NOMO-1 (cell line): ENCODE results near the gene C1QL2.

ENCODE experiments used
- DNase-seq, 2 experiments: peaks; one replicate each; lab custom pipeline; 2025; ENCODE audit not compliant: unreplicated experiment in 2 of 2; lab: John Stamatoyannopoulos, UW

Gene C1QL2

GRCh38 chr2:119144806-119145205 lies 13.7 kb downstream of the C1QL2 start:
- DNase-seq = no peak

GRCh38 chr2:119142824-119143223 lies 15.7 kb downstream of the C1QL2 start:
- DNase-seq = no peak

GRCh38 chr2:119137502-119137901 lies 21.0 kb downstream of the C1QL2 start:
- DNase-seq = no peak

GRCh38 chr2:119136872-119137271 lies 21.7 kb downstream of the C1QL2 start:
- DNase-seq = no peak

- DNase-seq = no peak
Measured at GRCh38 chr2:119136093-119136492, 22.5 kb downstream of the C1QL2 start.

- DNase-seq = no peak
Measured at GRCh38 chr2:119134775-119135174, 23.8 kb downstream of the C1QL2 start.

GRCh38 chr2:119126650-119127049 lies 31.9 kb downstream of the C1QL2 start:
- peak in 1 of 2 experiments; percentile 3 for DNase-seq

GRCh38 chr2:119123389-119123788 lies 35.2 kb downstream of the C1QL2 start:
- DNase-seq = no peak

GRCh38 chr2:119122663-119123062 lies 35.9 kb downstream of the C1QL2 start:
- DNase-seq = no peak

- no peak for DNase-seq
Measured at GRCh38 chr2:119119999-119120756, 38.4 kb downstream of the C1QL2 start.

- no peak for DNase-seq
Measured at GRCh38 chr2:119119076-119119785, 39.3 kb downstream of the C1QL2 start.

- DNase-seq = no peak
Measured at GRCh38 chr2:119117891-119118882, 40.4 kb downstream of the C1QL2 start.

- DNase-seq = no peak
Measured at GRCh38 chr2:119117408-119117807, 41.1 kb downstream of the C1QL2 start.

- DNase-seq = no peak
Measured at GRCh38 chr2:119116411-119117295, 41.9 kb downstream of the C1QL2 start.

- DNase-seq = no peak
Measured at GRCh38 chr2:119114266-119114665, 44.3 kb downstream of the C1QL2 start.

- no peak for DNase-seq
Measured at GRCh38 chr2:119113489-119113770, 45.1 kb downstream of the C1QL2 start.

GRCh38 chr2:119112770-119113488 lies 45.6 kb downstream of the C1QL2 start:
- DNase-seq = no peak

- DNase-seq = no peak
Measured at GRCh38 chr2:119112230-119112629, 46.3 kb downstream of the C1QL2 start.

- peak in 1 of 2 experiments; percentile 1 for DNase-seq
Measured at GRCh38 chr2:119111115-119111975, 47.2 kb downstream of the C1QL2 start.
